ENCODE measurements around the gene RPL7L1.

The RPL7L1 gene

DNA sequence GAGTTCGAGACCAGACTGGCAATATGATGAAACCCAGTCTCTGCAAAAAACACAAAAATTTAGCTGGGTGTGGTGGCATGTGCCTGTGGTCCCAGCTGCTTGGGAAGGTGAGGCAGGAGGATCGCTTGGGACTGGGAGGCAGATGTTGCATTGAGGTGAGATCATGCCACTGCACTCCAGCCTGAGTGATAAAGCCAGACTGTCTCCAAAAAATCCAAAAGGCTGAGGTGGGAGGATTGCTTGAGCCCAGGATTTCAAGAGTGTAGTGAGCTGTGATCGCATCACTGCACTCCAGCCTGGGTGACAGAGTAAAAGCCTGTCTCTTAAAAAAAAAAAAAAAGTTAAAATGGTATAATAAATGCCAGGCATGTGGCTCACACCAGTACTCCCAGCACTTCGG is 35.1 kb downstream of the RPL7L1 start:
- no peak overlapping the region for H3K9ac ChIP-seq (ENCODE audit: low read depth, low read length)
- no peak for DNase-seq
- no peaks in the 10 kb centered on the region for H3K79me2 ChIP-seq (ENCODE audit: insufficient read depth, low read length)
- H3K9me3 ChIP-seq (ENCODE audit: insufficient read depth, low read length, severe bottlenecking) = no peaks in the 10 kb centered on the region
- H3K27me3 ChIP-seq (ENCODE audit: insufficient read depth, low read length, poor library complexity) = no peaks in the 10 kb centered on the region
- no peaks in the 10 kb centered on the region for H4K20me1 ChIP-seq (ENCODE audit: insufficient read depth, low read length)
- no peak overlapping the region for H3K4me3 ChIP-seq (ENCODE audit: low read depth in 1 of 2, low read length in 2 of 2)
- 0 out of 2 replicates have a peak, but pooled peaks cover 5% of the 10 kb centered on the region for H3K4me1 ChIP-seq (ENCODE audit: insufficient read depth, low read length)
- no peaks in the 10 kb centered on the region for H3K36me3 ChIP-seq (ENCODE audit: insufficient read depth, low read length)
- H3K27ac ChIP-seq (ENCODE audit: low read length) = no peak overlapping the region
- no peak for ATAC-seq (ENCODE audit: insufficient read depth, low read depth)
- H3K4me2 ChIP-seq (ENCODE audit: insufficient read depth, low read length) = no peak overlapping the region
- TF ChIP-seq CTCF (IDR thresholded peaks at IDR 0.05; ENCODE audit: borderline replicate concordance, extremely low read depth, low read length, poor library complexity, severe bottlenecking) (no peak), EZH2 (IDR thresholded peaks at IDR 0.05; ENCODE audit: borderline replicate concordance, low read depth, low read length, severe bottlenecking) (no peak)
- H2AFZ ChIP-seq (ENCODE audit: low read depth, low read length) = no peak overlapping the region

DNA sequence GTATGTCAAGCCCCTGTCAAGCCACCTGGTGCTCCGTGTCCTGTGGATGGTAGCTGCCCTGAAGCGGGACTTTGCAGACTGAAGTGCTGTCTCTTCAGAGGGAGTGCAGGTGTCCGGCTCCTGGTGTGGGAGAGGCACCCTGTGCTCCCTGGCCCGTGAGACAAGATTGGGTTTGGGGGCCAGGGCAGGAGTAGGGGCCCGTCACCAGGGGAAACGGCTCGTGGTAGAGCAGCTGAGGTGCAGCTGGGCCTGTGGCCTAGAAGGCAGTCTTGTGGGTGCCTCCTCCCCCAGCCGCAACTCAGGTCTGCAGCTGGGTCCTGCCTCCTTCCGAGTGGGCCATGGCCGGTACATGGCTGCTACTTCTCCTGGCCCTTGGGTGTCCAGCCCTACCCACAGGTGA is 36.3 kb downstream of the RPL7L1 start, which contains the start of gene PTCRA:
Gene PTCRA (plus strand): TSS at position 322 of the 400 bp plus-strand sequence. CDS start 17 bp downstream, at position 339.
- ATAC-seq (ENCODE audit: insufficient read depth, low read depth) = peak; percentile 78
- H2AFZ ChIP-seq (ENCODE audit: low read depth, low read length) = no peak within 1 kb of the TSS
- H3K4me2 ChIP-seq (ENCODE audit: insufficient read depth, low read length) = no peak within 1 kb of the TSS

GRCh38 chr6:42916288-42916687 is 36.9 kb downstream of the RPL7L1 start:
- ATAC-seq (ENCODE audit: insufficient read depth, low read depth) (peak; percentile 6; the same call in 1 of the 3 replicates), DNase-seq (no peak)
- Histone ChIP-seq H3K9ac (ENCODE audit: low read depth, low read length) (peak overlapping the region; percentile 11; the same call in 1 of the 2 replicates), H3K36me3 (ENCODE audit: insufficient read depth, low read length) (no peaks in the 10 kb centered on the region), H3K79me2 (ENCODE audit: insufficient read depth, low read length) (no peaks in the 10 kb centered on the region), H3K4me2 (ENCODE audit: insufficient read depth, low read length) (no peak overlapping the region), H3K9me3 (ENCODE audit: insufficient read depth, low read length, severe bottlenecking) (no peaks in the 10 kb centered on the region), H3K27me3 (ENCODE audit: insufficient read depth, low read length, poor library complexity) (no peaks in the 10 kb centered on the region), H3K27ac (ENCODE audit: low read length) (no peak overlapping the region), H3K4me3 (ENCODE audit: low read depth in 1 of 2, low read length in 2 of 2) (no peak overlapping the region), H3K4me1 (ENCODE audit: insufficient read depth, low read length) (0 out of 2 replicates have a peak, but pooled peaks cover 5% of the 10 kb centered on the region), H4K20me1 (ENCODE audit: insufficient read depth, low read length) (no peaks in the 10 kb centered on the region), H2AFZ (ENCODE audit: low read depth, low read length) (no peak overlapping the region)
- TF ChIP-seq EZH2 (IDR thresholded peaks at IDR 0.05; ENCODE audit: borderline replicate concordance, low read depth, low read length, severe bottlenecking) (no peak), CTCF (IDR thresholded peaks at IDR 0.05; ENCODE audit: borderline replicate concordance, extremely low read depth, low read length, poor library complexity, severe bottlenecking) (no peak)

More for the DNA sequence above, 36.3 kb downstream of the RPL7L1 start, which contains the start of gene PTCRA:
- no peaks in the 10 kb centered on the region for H4K20me1 ChIP-seq (ENCODE audit: insufficient read depth, low read length)
- H3K27ac ChIP-seq (ENCODE audit: low read length) = no peak within 1 kb of the TSS
- TF ChIP-seq CTCF (IDR thresholded peaks at IDR 0.05; ENCODE audit: borderline replicate concordance, extremely low read depth, low read length, poor library complexity, severe bottlenecking) (no peak), EZH2 (IDR thresholded peaks at IDR 0.05; ENCODE audit: borderline replicate concordance, low read depth, low read length, severe bottlenecking) (no peak)
- no peaks in the 10 kb centered on the region for H3K9me3 ChIP-seq (ENCODE audit: insufficient read depth, low read length, severe bottlenecking)
- 0 out of 2 replicates have a peak, but pooled peaks cover 5% of the 10 kb centered on the region for H3K4me1 ChIP-seq (ENCODE audit: insufficient read depth, low read length)
- peak; percentile 47 for DNase-seq
- no peaks in the 10 kb centered on the region for H3K27me3 ChIP-seq (ENCODE audit: insufficient read depth, low read length, poor library complexity)
- no peaks in the 10 kb centered on the region for H3K36me3 ChIP-seq (ENCODE audit: insufficient read depth, low read length)
- H3K9ac ChIP-seq (ENCODE audit: low read depth, low read length) = peak within 1 kb of the TSS; percentile 11; the same call in 1 of the 2 replicates
- no peak within 1 kb of the TSS for H3K4me3 ChIP-seq (ENCODE audit: low read depth in 1 of 2, low read length in 2 of 2)
- H3K79me2 ChIP-seq (ENCODE audit: insufficient read depth, low read length) = no peaks in the 10 kb centered on the region
